ENCODE results near the gene CEP89. TPM values are rescaled to one million over a fixed set of nuclear protein-coding genes. Genes with fewer than 3 reads are reported as not detected.

CEP89 gene
- polyA plus RNA-seq, 1 donor (not counting 4 experiments of a cell fraction or from before 2014, with no cell fraction given), result 11.2 TPM

- Histone ChIP-seq H3K9me3 (ENCODE audit: control insufficient read depth, low read depth, low read length) (no peaks in the 10 kb centered on the region), H3K79me2 (ENCODE audit: control insufficient read depth, insufficient read depth, low read length) (no peaks in the 10 kb centered on the region), H3K27me3 (ENCODE audit: control insufficient read depth, extremely low read depth, insufficient read depth, low read length) (no peaks in the 10 kb centered on the region), H3K36me3 (ENCODE audit: control insufficient read depth in 2 of 2, extremely low read depth in 1 of 2, insufficient read depth in 2 of 2, low read length in 2 of 2) (peaks cover 0 to 2% of the 10 kb centered on the region in 2 experiments), H3K4me1 (ENCODE audit: control insufficient read depth, extremely low read depth, insufficient read depth, low read length) (peaks cover 3% of the 10 kb centered on the region), H3K27ac (ENCODE audit: control insufficient read depth, insufficient read depth, low read length) (no peak overlapping the region), H3K4me3 (ENCODE audit: control insufficient read depth in 2 of 3, extremely low read depth in 1 of 3, insufficient read depth in 2 of 3, low read depth in 1 of 3, low read length in 3 of 3) (no peak overlapping the region), H4K20me1 (ENCODE audit: control insufficient read depth, extremely low read depth, insufficient read depth, low read length) (no peaks in the 10 kb centered on the region), H2AFZ (ENCODE audit: control insufficient read depth, low read length) (no peak overlapping the region), H3K4me2 (ENCODE audit: control insufficient read depth, extremely low read depth, insufficient read depth, low read depth, low read length) (no peak overlapping the region), H3K9me1 (ENCODE audit: control insufficient read depth, extremely low read depth, insufficient read depth, low read length) (no peaks in the 10 kb centered on the region), H3K9ac (ENCODE audit: control insufficient read depth, extremely low read depth, insufficient read depth, low read length) (no peak overlapping the region)
- dilution Hi-C loops (cut with MboI; ENCODE audit: extremely low pct_ligation_motif_present, low sequenced_read_pairs), result no loop called here
- no peak for DNase-seq (ENCODE audit: low read depth, low spot score)
- TF ChIP-seq CTCF (optimal IDR thresholded peaks at IDR 0.05 in 1 of 3, IDR thresholded peaks at IDR 0.05 in 1 of 3, conservative IDR thresholded peaks at IDR 0.05 in 1 of 3; ENCODE audit: extremely low read depth in 1 of 3, insufficient read depth in 2 of 3, low read length in 3 of 3) (no peak), EZH2 (IDR thresholded peaks at IDR 0.05; ENCODE audit: low read length) (no peak)
- FAIRE-seq, result no peak
Observed at GRCh38 chr19:32911467-32911866, 60.3 kb downstream of the CEP89 start.

GRCh38 chr19:32910874-32911273 is 60.9 kb downstream of the CEP89 start:
- Histone ChIP-seq H3K9me3 (ENCODE audit: control insufficient read depth, low read depth, low read length) (no peaks in the 10 kb centered on the region), H3K9ac (ENCODE audit: control insufficient read depth, extremely low read depth, insufficient read depth, low read length) (no peak overlapping the region), H3K4me2 (ENCODE audit: control insufficient read depth, extremely low read depth, insufficient read depth, low read depth, low read length) (no peak overlapping the region), H3K36me3 (ENCODE audit: control insufficient read depth in 2 of 2, extremely low read depth in 1 of 2, insufficient read depth in 2 of 2, low read length in 2 of 2) (peaks cover 0 to 2% of the 10 kb centered on the region in 2 experiments), H3K79me2 (ENCODE audit: control insufficient read depth, insufficient read depth, low read length) (no peaks in the 10 kb centered on the region), H3K27ac (ENCODE audit: control insufficient read depth, insufficient read depth, low read length) (no peak overlapping the region), H3K4me1 (ENCODE audit: control insufficient read depth, extremely low read depth, insufficient read depth, low read length) (peaks cover 3% of the 10 kb centered on the region), H3K9me1 (ENCODE audit: control insufficient read depth, extremely low read depth, insufficient read depth, low read length) (no peaks in the 10 kb centered on the region), H2AFZ (ENCODE audit: control insufficient read depth, low read length) (no peak overlapping the region), H3K27me3 (ENCODE audit: control insufficient read depth, extremely low read depth, insufficient read depth, low read length) (no peaks in the 10 kb centered on the region), H3K4me3 (ENCODE audit: control insufficient read depth in 2 of 3, extremely low read depth in 1 of 3, insufficient read depth in 2 of 3, low read depth in 1 of 3, low read length in 3 of 3) (no peak overlapping the region), H4K20me1 (ENCODE audit: control insufficient read depth, extremely low read depth, insufficient read depth, low read length) (no peaks in the 10 kb centered on the region)
- dilution Hi-C loops (cut with MboI; ENCODE audit: extremely low pct_ligation_motif_present, low sequenced_read_pairs), result no loop called here
- TF ChIP-seq EZH2 (IDR thresholded peaks at IDR 0.05; ENCODE audit: low read length), result no peak
- no peak for TF ChIP-seq CTCF (optimal IDR thresholded peaks at IDR 0.05 in 1 of 3, IDR thresholded peaks at IDR 0.05 in 1 of 3, conservative IDR thresholded peaks at IDR 0.05 in 1 of 3; ENCODE audit: extremely low read depth in 1 of 3, insufficient read depth in 2 of 3, low read length in 3 of 3)
- FAIRE-seq (no peak), DNase-seq (ENCODE audit: low read depth, low spot score) (no peak)
